ENCODE measurements around the gene KCNV2.

The KCNV2 gene

DNA sequence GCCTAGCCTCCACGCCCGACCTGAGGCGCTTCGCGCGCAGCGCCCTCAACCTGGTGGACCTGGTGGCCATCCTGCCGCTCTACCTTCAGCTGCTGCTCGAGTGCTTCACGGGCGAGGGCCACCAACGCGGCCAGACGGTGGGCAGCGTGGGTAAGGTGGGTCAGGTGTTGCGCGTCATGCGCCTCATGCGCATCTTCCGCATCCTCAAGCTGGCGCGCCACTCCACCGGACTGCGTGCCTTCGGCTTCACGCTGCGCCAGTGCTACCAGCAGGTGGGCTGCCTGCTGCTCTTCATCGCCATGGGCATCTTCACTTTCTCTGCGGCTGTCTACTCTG, 1.4 kb downstream of the KCNV2 start:
- H3K4me3 ChIP-seq (ENCODE audit: low read depth, low read length), result no peak overlapping the region

DNA sequence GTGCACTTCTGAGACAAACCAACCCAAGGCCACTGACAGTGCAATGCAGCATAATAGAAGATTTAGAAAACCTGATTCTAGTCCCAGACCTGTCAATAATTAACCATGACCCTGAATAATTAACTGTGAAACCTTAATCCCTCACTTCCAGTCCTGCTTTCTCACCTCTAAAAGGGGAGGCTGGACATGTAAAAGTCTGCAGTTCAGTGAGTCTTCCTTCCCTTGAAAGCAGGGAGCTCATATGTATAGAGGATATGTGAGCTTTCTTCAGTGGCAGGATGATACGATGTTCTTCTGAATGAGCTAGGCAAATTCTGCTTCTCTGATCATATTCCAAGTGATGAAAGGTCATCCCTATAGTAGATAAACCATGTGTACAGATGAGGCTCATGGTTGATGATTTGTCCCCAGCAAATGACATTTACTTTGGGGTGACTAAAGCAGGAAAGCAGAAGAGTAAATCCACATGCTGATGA, 2.9 kb downstream of the KCNV2 start:
- no peak overlapping the region for H3K4me3 ChIP-seq (ENCODE audit: low read depth, low read length)

DNA sequence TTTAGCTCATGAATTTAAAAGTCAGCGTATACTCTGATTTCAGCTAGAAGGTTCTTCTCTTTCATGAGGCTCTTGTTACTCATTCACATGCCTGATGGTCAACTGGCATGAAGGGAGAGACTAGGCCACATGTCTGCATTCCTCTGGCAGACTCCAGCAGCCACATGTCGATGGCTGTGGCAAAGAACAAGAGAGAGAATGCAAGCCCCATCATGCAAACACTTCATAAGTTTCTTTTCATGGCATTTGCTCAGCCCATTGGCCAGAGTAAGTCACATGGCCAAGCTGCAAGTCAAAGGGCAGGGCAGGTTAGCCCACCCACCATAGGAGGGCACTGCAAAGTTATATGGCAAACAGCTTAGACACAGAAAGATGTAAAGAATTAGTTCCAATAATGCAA, 5.4 kb downstream of the KCNV2 start:
- no peak overlapping the region for H3K4me3 ChIP-seq (ENCODE audit: low read depth, low read length)

DNA sequence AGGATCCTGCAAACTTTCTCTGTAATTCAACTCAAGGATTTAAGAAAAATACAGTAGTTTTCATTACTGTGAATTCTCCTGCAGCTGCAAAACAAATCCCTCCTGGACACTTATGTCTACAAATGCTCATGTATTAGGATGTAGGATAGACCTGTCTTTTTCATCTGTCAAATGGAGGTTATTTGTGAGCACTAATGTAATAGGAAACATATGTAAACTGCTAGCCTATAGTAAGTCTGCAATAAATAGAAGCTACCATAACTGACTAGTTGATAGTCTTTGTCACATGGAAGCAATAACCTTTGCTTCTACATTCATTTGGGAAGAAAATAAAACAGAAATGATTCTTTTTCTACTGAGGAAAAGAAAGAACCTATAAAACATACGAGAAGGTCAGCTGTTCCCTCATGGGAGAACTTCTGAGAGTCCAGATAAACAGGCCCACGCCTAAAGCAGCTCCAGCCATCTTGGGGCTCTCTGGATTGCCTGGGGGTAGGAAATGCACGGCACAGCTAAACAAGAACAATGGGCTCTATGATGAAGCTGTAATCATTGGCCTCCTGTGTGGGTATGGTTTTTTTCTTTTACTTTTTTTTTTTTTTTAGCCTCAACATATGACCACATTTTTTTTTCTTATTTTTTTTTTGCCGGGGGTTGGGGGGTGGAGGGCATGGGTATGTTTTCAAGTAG, 6.2 kb downstream of the KCNV2 start:
- no peak overlapping the region for H3K4me3 ChIP-seq (ENCODE audit: low read depth, low read length)

DNA sequence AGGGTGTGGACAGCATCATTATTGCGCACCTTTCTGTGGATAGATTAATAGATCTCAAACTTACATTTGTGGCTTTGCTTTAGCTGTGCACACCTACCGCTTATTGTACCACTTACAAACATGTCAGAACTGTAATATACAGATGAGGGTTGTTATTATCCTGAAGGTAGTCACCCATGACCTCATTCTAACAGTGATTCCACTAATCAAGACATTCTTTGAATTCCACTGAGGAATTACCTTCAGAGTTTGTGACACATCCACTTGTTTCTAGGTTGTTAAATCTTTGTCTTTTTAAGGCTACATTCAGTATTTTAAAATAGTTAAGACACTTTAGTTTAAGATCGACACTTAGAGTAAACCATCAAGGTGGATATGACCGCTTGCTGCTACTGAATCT, 7.8 kb downstream of the KCNV2 start:
- no peak overlapping the region for H3K4me3 ChIP-seq (ENCODE audit: low read depth, low read length)

DNA sequence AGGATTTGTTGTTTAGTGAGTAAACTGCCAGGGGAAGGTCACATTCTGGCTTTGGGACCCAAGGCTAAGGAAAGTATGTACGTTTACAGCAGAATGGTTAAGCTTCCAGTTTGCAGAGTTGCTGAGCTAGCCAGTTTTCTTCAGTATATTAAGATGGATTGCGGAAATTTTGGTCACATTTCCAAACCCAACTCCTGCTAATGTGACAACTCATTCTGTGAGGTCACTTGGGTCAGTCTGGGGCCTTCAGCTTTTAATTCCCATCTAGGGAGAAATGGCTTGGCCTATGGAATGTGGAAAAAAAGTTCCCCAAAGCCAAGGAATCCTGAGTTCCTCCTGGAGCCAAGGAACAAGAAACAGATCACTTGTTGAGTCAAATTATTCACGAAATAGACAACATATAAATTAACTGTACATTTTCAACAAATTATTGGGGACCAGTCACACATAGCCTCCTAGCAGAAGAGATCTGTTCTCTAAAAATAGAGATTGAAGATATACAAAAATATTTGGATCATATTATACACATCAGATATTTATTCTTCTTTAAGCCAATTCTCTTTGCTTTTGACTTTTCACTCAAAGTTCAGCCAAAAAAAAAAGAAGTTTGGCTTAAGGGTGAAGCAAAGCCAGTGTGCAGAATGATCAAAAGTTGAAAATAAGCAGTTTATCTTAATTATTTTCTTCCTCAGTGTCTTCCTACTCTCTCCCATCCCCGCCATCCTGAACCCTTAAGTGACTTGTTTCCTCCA, 8.8 kb downstream of the KCNV2 start:
- no peak overlapping the region for H3K4me3 ChIP-seq (ENCODE audit: low read depth, low read length)

DNA sequence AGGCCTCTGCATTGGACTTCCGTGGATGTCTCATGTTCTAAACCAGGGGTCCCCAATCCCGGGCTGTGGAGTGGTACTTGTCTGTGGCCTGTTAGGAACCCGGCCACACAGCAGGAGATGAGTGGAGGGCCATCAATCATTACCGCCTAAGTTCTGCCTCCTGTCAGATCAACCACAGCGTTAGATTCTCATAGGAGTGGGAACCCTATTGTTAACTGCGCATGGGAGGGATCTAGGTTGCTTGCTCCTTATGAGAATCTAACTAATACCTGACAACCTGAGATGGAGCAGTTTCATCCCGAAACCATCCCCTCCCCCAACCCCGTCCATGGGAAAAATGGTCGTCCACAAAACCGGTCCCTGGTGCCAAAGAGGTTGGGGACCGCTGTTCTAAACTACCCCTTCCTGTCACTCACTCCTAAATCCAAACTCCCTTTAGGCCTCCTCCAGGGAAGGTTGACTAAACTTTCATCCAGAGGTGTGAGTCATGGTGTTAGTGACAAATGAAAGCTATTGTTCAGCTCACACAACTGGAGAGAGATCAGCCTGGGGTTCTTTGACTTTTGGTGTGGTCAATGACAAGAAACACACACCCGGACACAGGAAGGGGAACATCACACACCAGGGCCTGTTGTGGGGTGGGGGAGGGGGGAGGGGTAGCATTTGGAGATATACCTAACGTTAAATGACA, 9.5 kb downstream of the KCNV2 start:
- H3K4me3 ChIP-seq (ENCODE audit: low read depth, low read length), result no peak overlapping the region

DNA sequence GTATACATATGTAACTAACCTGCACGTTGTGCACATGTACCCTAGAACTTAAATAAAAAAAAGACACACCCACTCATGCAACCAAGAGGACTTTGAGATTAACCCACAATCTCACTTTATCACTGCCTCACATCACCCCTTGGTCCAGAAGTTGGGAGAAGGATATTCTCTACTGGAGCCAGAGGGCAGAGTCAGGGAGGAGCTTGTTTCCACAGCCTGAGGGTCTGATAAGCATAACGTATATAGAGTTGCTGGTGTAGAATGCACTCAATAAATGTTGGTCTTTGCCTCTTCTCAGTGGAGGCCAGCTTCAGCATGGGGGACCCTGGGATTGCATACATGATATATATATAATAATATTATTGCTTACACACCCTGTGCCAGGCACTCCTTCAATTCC, 10.1 kb downstream of the KCNV2 start:
- H3K4me3 ChIP-seq (ENCODE audit: low read depth, low read length), result no peak overlapping the region

DNA sequence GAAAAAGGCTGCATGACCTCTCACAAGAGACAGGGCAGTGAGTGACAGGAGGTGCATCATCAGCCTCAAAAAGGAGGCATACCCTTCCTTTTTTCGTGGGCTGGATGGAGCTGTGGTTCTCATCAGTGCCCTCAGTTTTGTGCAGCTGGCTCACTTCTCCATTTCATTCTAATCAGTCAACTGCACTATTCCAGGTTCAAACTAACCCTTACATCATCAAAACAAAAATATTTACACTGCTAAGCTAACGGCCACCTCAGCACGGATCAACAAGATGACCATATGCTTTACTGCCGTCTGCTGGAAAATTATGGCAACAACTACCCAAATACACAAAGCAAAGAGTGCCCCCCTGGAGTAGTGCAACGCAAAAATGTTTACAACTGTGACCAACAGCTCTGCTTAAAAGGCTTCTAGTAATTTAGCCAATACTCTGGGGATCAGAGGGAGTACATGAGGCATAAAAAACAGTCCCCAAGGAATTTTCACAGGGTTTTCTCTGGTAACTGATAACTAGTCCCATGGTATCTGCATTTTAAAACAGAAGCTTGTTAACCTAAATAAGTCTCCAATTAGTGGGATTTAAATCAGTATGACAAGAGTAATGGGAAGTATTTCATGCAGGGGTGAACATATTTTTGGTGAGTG, 10.8 kb downstream of the KCNV2 start:
- H3K4me3 ChIP-seq (ENCODE audit: low read depth, low read length), result no peak overlapping the region

DNA sequence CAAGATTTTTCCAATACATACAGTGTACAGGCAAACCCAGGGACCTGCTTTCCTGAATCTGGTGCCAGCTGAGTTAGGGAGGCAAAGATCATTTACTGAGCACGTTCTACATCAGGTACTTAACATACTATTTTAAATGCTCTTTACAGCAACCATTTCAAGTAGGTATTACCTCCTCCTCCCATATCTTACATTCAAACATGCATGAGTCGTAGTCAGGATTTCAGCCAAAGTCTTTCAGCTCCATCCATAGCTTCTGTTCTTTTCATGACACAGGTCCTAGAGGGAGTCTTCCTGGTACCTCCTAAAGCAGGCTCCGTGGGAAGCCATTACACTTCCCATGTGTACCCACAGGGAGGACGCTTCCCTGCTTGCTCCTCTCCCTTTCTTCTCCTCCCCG, 11.7 kb downstream of the KCNV2 start:
- no peak overlapping the region for H3K4me3 ChIP-seq (ENCODE audit: low read depth, low read length)

DNA sequence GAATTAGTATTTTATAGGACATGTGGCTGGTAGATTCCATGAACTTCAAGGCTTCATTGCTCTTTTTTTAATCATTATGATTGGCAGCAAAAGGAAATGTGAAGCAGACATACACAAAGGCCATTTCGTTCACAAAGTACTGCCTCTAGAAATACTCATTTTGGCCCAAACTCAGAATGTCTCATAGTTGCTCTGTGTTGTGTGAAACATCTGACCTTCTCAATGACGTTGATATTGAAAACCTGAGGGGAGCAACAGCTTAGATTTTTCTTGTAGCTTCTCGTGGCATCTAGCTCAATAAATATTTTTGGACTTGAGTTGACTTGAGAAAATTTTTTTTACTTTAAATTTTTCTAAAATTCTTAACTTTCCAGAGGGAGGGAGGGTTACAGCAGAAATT, 12.4 kb downstream of the KCNV2 start:
- H3K4me3 ChIP-seq (ENCODE audit: low read depth, low read length), result no peak overlapping the region

DNA sequence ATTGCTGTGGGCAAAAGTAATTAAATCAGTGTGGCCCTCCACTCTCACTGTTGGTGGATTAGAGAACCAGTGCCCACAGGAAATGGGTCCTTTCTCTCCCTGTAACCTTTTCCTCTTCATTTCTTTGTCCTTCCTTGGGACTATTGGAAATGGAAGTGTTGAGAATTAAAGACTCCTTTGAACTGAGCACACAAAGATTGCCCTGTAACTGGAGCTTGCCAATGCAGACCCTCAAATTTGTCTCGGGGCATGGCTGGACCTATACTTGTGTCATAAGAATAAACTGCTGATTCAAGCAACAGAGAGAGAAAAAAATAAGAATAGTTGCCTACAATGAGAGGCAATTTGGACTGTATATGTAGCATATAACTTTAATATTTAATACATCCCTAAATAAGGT, 13.7 kb downstream of the KCNV2 start:
- H3K4me3 ChIP-seq (ENCODE audit: low read depth, low read length), result no peak overlapping the region

DNA sequence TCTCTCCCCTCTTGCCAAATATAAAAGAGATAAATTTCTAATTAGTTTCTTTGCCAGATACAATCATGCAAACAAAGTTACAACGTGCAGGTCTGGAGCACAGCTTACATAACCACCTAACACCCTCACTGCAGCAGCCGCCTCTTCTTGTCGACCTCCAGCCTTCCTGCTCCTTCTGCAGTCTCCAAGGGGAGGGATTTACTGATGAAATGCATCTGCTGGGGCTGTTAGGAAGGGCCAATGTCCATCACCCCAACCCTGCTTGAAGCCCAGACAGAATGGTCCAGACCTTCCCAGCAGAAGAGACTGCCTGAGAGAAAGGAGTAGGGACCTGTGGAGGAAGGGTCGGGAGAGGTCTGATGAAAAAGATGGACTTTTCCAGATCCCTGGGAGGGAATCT, 15.2 kb downstream of the KCNV2 start:
- no peak overlapping the region for H3K4me3 ChIP-seq (ENCODE audit: low read depth, low read length)

DNA sequence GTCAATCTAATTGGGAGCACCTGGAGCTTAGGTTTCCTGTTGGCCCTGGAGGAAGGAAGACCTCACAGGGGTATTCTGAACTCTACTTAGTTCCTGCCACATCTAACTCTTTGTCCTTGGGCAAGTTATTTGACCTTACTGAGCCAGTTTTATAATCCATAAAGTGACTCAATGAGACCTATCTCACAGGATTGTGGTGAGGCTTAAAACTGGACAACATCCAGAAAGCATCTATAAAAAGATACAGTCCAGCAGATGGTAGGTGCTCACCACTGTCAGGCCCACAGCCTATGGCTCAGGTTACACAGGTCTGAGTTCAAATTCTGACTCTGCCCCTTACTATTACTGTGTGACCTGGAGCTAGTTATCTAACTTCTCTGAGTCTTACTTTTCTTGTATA, 23.3 kb downstream of the KCNV2 start:
- no peak overlapping the region for H3K4me3 ChIP-seq (ENCODE audit: low read depth, low read length)

DNA sequence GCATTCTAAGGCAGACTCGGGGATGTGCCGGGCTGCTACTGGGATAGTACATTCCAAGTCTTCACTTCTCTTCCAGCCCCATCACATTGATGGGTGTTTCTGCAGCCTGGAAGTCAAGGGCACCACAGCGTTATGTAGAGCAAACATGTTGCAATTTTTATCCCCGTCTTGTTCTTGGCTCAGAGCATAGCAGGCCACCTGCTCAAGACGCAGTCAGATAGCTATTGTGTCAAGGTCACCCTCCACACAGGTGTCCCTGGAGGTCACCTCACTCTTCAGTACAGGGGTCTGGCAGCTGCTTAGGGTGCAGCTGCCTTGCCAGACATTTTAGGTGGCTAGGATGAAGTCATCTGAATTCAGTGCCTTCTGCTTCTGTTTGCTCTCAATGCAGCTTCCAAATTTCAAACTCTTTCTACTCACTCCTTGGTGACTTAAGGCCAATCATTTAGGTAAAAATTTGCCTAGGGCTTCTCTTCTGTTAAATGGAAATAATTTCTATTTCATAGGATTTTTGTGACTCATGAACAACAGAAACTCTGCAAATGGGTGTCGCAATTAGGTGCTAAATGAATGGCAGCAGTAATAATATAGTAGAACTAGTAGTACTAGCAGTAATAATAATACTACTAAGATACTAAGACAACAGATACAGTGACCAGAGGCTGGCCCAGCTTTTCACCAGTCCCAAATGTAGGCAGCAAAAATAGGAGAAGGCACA, 24.3 kb downstream of the KCNV2 start:
- H3K4me3 ChIP-seq (ENCODE audit: low read depth, low read length), result no peak overlapping the region

DNA sequence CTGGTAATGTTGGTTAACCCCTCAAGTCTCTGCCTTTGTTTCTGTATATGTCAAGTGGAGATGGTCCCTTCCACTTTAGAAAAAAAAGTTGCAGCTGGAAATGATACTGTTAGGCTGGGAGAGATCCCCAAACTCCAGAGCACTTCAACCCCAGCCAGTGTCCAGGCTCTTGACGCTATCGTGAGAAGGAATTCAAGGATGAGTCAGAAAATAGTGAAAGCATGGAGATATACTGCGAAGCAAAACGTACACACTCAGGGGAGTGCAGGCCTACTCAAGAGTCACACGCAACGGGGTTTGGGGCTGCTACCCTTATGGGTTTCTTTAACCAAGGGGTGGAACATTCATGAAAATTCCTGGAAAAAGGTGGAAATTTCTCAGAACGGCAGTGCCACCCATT, 24.9 kb downstream of the KCNV2 start:
- no peak overlapping the region for H3K4me3 ChIP-seq (ENCODE audit: low read depth, low read length)

DNA sequence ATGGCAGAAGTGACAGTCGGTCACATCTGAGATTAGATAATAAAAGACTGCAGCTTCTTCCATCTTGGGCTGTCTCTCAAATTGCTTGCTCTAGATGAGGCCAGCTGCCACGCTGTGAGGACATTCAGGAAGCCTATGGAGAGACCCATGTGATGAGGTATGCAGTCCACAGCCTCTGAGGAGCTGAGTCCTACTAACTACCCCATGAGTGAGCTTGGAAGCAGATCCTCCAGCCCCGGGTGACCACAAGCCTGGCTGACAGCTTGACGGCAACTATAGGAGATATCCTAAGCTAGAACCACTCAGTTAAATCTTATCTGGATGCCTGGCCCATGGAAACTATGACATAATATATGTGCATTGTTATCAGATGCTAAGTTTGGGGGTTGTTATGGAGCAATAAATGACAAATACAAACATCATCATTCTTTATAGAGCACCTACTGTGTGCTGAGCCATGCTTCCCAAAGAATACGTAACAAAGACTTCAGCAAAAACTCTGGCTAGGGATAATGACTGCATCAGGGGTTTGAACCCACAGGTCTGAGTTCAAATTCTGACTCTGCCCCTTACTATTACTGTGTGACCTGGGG, 26.7 kb downstream of the KCNV2 start:
- no peak overlapping the region for H3K4me3 ChIP-seq (ENCODE audit: low read depth, low read length)

DNA sequence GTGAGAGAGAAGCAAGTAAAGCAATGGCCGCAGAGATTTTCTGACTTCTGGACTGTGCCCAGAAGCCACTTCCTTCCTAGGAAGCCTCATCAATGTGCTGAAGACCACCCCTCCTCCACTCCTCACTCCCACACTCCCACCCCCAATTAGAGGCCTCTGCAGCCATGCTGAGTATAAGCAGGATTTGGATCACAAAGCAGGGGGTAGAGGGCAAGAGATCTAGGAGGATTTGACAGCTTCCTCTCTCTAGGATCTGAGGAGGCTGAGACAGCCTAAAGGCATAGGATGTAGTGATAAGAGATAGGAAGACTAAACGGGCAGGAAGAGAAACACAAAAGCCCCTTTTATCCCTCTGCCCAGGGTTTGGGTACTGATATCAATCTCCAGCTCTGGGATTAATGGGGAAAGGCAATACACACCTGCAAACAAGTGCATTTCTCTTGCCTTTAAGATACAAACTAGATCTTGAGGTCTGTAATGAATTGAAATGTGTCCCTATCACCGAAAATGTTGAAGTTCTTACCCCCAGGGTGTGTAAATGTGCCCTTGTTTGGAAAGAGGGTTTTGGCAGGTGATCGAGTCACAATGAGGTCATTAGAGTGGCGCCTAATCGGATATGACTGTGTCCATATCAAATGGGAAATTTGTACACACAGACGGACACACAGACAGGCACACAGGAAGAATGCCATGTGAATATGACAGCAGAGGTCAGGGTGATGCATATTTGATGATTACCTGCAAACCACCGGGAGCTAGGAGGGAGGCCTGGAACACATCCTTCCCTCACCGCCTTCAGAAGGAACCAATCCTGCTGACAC, 28.5 kb downstream of the KCNV2 start:
- H3K4me3 ChIP-seq (ENCODE audit: low read depth, low read length), result no peak overlapping the region

DNA sequence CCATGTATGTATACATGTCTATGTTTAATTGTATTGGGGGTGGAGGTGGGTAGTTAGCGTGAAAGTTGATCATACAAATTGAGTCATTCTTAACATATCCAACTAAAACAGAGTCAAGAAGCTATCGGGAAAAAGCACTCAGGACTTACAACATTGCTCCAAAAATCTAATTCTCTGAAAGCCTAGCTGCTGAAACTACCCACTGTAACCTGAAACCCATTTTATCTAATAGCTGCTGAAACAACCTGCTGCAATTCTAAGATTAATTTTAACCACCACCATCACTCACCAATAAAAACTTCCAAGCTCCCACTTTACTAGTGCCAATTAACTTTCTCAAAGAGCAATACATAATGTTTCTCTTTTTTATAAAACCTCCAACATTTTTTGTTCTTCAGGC, 32.2 kb downstream of the KCNV2 start:
- no peak overlapping the region for H3K4me3 ChIP-seq (ENCODE audit: low read depth, low read length)

DNA sequence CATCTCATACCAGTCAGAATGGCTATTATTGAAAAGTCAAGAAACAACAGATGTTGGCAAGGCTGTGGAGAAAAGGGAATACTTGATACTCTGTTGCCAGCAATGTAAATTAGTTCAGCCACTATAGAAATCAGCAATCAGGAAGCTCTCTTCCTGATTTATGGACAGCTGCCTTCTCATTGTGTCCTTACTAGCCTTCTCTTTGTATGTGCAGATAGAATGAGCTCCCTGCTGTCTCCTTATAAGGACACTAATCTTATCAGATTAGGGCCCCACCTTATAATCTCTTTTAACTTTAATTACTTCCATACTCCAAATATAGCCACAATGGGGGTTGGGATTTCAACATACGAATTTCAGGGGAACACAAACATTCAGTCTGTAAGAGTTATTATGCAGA, 38.0 kb downstream of the KCNV2 start:
- no peak overlapping the region for H3K4me3 ChIP-seq (ENCODE audit: low read depth, low read length)

Data from iPS-11a (cell line).